KOPT-K1 (cell line): ENCODE results near the gene ROCK1.
"Not testable (repeated sequence)": the region's sequence is repeated elsewhere in the genome, so short reads cannot be mapped to it uniquely, and the experiment has no call there.

Source experiments
- H3K27ac ChIP-seq: fragments of 200-600 bp; sonication (generic); 2 replicates; pipeline ENCODE4 v1.5.1; 2016; ENCODE audit warnings: antibody characterized with exemption, mild to moderate bottlenecking, low read depth, low read length; ENCODE audit not compliant: poor library complexity, severe bottlenecking
- H3K36me3 ChIP-seq: fragments of 200-600 bp; sonication (generic); 2 replicates; pipeline ENCODE4 v1.5.1; 2017; ENCODE audit warnings: antibody characterized with exemption, mild to moderate bottlenecking, low read length, moderate library complexity; ENCODE audit not compliant: insufficient read depth
- H3K9me3 ChIP-seq: fragments of 200-600 bp; sonication (generic); 2 replicates; pipeline ENCODE4 v1.5.1; 2017; ENCODE audit warnings: antibody characterized with exemption, low read length, mild to moderate bottlenecking; ENCODE audit not compliant: insufficient read depth, poor library complexity, severe bottlenecking

The ROCK1 gene

DNA sequence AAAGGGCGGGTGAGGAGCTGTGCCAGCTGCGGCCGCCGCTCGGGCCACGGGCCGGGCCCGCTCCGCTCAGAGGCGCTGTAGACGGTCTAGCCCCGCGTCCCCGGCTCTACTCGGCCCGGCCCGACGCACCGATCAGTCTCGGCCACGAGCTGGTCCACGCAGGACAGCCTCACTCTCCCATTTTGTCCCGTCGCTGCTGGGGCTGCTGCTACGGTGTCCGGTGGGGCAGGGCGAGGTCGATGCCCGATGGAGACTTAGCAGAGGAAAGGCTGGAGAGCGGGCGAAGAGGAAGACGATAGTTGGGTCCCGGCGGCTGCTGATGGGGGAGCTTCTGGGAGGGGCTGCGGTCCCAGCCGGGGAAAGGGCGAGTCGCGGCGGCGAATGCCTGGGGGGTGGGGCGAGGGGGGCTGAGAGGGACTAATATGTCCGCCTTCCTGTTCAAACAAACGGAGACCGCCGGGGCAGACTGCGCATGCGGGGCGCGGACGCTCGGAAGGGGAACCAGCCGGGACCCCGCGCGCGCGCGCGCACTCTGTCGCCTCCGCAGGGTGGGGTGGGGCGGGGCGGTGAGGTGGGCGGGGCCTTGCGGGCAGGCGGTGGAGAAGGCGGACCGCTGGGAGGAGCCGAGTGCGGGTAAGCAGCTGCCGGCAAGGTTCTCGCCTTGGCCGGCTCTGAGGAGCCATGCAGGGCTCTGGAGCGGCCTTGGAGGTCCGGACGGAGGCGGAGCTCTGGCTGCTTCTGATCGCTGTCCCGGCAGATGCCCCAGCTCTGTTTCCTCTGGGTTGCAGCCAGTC lies at the start of gene ROCK1:
ROCK1 (minus strand) TSS at position 468 of the 794 bp plus-strand sequence. CDS start 903 bp downstream, outside the sequence.
- Histone ChIP-seq H3K36me3 (no peaks in the 10 kb centered on the region), H3K27ac (peak within 1 kb of the TSS; percentile 98), H3K9me3 (no peaks in the 10 kb centered on the region)

DNA sequence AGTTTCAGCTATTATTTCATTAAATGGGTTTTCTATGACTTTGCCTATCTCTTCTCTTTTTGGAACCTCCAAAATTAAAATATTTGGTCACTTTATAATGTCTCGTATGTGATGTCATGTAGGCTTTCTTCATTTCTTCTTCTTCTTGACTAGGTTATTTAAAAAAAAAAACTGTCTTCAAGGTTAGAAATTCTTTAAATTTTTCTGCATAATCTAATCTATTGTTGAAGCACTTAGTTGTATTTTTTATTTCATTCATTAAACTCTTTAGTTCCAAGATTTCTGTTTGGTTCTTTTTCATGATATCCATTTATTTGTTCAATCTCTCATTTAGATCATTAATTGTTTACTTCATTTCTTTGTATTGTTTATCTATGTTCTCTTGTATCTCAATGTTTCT lies 43.8 kb upstream of the ROCK1 start:
- Histone ChIP-seq H3K36me3 (no peaks in the 10 kb centered on the region), H3K27ac (no peak overlapping the region), H3K9me3 (peaks cover 27% of the 10 kb centered on the region)

DNA sequence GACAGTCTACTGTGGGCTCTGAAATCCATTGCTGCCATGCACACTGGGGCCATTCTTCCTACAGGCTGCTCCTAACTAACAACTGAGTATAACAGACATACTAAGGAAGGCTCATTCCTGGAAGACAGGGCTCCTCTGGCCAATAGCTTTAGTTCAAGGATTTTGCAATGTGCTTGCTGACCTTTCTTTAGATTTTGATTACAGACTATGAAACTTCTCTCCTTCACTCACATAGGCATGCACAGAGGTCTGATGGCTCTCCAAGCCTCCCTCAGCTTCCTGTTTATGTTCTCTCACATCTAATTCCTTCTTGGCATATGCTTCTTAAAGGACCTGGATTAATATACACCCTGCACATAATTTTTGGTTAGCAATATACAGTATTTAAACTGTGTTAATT lies 34.4 kb upstream of the ROCK1 start:
- Histone ChIP-seq H3K9me3 (no peaks in the 10 kb centered on the region), H3K27ac (no peak overlapping the region), H3K36me3 (no peaks in the 10 kb centered on the region)

DNA sequence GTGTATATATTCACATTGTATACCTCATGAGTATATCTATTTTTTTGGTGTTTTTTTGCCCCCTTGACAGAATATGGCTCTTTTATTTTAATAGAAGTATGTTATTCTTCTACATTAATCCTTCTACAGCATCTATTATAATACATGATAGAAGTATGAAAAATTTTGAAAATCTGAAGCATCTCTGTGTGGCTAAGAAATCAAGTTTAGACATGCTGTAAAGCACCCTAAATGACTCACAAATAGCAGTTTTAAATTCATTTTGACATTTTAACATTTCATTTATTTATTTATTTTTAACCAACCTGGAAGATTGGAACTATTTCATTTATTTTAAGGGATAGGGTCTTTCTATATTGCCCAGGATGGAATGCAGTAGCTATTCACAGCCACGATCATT lies 33.8 kb upstream of the ROCK1 start:
- no peaks in the 10 kb centered on the region for H3K9me3 ChIP-seq
- no peaks in the 10 kb centered on the region for H3K36me3 ChIP-seq
- H3K27ac ChIP-seq, result no peak overlapping the region

DNA sequence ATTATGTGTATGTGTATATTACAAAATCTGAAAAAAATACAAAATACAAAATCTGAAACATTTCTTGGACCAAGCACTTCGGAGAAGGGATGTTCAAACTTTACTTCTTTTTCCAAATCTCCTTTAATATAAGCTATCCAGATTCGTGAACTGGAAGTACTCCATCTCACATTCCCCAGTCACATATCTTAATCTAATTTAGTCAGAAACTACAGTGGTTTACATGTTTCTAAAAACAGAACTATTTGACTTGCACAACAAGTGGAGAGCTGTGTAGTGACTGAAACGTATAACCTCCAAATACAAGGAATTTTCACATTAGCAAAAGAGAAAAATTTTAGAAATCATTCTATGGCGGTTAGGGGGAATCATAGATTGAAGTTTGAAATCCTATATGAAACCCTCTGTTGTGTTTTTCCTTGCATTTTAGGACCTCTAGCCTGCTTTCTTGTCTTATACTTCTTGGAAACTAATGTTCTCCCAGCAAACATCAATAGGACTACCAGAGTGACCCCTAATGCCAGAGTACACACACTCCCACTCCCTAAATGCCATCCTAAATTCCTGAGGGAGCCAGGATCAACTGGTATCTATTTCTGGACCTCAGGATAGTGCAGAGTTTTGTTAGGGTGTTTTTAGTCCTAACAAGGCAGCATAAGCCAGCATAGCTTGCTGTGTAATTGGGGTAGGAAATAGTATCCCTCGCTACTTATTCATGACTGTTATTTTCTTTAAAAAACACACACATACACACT lies 30.2 kb upstream of the ROCK1 start:
- Histone ChIP-seq H3K27ac (no peak overlapping the region), H3K9me3 (peaks cover 5% of the 10 kb centered on the region), H3K36me3 (no peaks in the 10 kb centered on the region)

DNA sequence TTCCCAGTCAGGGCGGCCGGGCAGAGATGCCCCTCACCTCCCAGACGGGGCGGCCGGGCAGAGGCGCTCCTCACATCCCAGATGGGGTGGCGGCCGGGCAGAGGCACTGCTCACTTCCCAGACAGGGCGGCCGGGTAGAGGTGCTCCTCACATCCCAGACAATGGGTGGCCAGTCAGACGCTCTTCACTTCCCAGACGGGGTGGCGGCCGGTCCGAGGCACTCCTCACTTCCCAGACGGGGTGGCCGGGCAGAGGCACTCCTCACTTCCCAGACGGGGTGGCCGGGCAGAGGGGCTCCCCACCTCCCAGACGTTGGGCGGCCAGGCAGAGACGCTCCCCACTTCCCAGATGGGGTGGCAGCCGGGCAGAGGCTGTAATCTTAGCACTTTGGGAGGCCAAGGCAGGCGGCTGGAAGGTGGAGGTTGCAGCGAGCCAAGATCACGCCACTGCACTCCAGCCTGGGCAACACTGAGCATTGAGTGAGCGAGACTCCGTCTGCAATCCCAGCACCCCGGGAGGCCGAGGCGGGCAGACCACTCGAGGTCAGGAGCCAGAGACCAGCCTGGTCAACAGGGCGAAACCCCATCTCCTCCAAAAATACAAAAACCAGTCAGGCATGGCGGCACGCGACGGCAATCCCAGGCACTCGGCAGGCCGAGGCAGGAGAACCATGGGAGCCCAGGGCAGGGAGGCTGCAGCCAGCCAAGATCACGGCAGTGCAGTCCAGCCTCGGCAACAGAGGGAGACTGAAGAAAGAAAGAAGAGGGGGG lies 26.3 kb upstream of the ROCK1 start:
- H3K9me3 ChIP-seq, H3K27ac ChIP-seq, H3K36me3 ChIP-seq: not testable (repeated sequence)

DNA sequence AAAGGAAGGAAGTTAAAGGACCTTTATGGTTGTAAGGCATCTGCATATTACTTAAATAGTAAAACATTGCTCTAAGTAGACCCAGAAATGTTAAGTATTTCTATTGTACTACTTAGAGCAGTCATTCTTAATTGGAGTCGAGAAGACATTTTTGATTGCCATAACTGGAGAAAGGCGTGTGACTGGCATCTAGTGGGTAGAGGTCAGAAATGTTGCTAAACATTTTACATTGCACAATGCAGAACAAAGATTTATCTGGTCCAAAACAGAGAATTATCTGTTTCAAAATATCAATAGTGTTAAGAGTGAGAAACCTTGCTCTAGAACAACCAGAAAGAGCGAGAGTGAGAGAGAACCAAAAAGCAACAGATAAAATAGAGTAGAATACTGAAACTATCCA lies 23.3 kb upstream of the ROCK1 start:
- no peak overlapping the region for H3K27ac ChIP-seq
- peaks cover 5% of the 10 kb centered on the region for H3K9me3 ChIP-seq

DNA sequence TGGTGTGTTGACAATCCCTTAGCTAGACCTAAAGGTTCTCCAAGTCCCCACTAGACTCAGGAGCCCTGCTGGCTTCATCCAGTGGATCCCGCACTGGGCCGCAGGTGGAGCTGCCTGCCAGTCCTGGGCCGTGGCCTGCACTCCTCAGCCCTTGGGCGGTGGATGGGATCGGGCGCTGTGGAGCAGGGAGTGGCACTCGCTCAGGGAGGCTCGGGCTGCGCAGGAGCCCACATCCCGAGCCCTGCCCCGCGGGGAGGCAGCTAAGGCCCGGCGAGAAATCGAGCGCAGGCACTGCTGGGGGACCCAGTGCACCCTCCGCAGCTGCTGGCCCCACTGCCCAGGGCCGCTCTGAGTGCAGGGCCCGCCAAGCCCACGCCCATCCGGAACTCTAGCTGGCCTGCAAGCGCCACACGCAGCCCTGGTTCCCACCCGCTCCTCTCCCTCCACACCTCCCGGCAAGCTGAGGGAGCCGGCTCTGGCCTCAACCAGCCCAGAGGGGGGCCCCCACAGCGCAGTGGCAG lies 20.8 kb upstream of the ROCK1 start:
- Histone ChIP-seq H3K27ac (no peak overlapping the region), H3K36me3 (no peaks in the 10 kb centered on the region), H3K9me3 (no peaks in the 10 kb centered on the region)

More for the DNA sequence above, 23.3 kb upstream of the ROCK1 start:
- H3K36me3 ChIP-seq, result no peaks in the 10 kb centered on the region

DNA sequence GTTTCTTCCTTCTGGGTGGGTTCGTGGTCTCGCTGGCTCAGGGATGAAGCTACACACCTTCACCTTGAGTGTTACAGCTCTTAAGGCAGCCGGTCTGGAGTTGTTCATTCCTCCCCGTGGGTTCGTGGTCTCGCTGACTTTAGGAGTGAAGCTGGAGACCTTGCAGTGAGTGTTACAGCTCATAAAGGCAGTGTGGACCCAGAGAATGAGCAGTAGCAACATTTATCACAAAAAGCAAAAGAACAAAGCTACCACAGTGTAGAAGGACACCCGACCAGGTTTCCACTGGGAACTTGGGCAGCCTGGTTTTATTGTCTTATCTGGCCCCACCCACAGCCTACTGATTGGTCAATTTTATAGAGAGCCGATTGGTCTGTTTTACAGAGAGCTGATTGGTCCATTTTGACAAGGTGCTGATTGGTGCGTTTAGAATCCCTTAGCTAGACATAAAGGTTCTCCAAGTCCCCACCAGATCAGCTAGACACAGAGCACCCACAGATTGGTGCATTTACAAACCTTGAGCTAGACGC lies 20.1 kb upstream of the ROCK1 start:
- no peak overlapping the region for H3K27ac ChIP-seq
- H3K36me3 ChIP-seq, result no peaks in the 10 kb centered on the region
- no peaks in the 10 kb centered on the region for H3K9me3 ChIP-seq

DNA sequence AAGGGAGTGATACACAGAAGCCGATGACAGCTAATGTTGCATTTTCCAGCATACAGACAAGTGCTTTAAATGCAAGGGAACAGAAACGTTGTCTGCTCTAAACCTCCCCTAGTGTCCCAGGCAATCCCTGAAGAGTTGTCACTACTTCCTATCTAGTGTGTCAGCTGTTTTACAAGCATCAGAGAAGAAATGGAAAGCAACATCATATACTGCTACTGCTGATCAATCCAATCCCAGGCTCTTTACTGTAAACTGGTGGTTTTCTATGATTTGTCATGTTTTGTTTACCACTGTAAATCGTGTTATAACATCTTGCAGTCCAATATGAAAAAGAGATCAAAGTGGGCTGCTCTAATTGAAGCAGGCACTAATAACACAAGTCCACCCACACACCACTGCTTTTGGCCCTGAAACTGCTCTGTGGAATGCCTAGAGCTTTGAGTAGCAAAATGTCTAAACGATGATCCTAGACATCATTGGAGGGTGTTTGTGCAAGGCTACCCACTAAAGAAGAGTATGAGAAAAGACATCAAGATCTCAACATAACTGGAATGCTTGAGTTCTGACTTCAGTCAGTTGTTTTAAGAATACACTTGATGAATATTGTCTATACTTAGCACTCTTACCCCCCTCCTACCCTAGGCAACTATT lies 18.1 kb upstream of the ROCK1 start:
- no peaks in the 10 kb centered on the region for H3K9me3 ChIP-seq
- H3K27ac ChIP-seq, result no peak overlapping the region

DNA sequence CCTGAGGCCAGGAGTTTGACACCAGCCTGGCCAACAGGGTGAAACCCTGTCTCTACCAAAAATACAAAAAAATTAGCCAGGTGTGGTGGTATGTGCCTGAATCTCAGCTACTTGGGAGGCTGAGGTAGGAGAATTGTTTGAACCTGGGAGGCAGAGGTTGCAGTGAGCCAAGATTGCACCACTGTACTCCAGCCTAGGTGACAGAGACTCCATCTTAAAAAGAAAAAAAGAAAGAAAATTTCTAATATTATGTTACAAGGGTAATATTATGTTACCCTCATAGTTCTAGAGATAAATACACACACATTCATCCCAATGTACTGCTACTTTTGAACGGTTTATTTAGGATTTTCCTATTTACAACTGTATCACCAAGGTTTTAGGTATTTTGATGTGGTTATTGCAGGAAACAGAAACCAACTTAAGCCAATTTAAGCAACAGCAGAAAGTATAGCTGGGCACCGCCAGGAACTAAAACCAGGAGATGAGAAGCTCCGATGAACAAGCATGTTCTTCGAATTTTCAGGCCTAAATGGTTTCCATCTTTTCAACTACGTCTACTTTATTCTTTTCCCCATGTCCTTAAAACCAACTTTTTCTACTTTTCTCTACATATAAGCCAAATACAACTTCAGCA lies 11.8 kb upstream of the ROCK1 start:
- Histone ChIP-seq H3K27ac (peak overlapping the region; percentile 28), H3K9me3 (no peaks in the 10 kb centered on the region), H3K36me3 (no peaks in the 10 kb centered on the region)

More for the DNA sequence above, 18.1 kb upstream of the ROCK1 start:
- H3K36me3 ChIP-seq, result no peaks in the 10 kb centered on the region

DNA sequence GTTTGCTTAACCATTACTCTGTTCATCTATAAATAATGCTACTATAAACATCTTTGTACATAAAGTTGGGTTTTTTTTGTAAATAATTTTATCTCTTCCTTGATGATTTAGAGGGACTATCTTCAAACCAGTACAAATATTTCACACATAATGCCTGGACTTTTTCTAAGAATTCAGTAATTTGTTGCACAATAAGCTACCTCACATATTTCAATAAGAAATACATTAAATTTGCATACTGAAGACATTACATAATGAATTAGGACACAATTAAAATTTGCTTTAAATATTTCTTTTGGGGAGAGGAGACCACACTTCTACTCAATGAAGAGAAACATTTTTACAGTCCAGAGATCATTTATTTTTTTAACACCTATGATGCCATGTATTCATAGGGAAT lies 7.2 kb upstream of the ROCK1 start:
- no peaks in the 10 kb centered on the region for H3K36me3 ChIP-seq
- H3K9me3 ChIP-seq, result no peaks in the 10 kb centered on the region
- no peak overlapping the region for H3K27ac ChIP-seq

DNA sequence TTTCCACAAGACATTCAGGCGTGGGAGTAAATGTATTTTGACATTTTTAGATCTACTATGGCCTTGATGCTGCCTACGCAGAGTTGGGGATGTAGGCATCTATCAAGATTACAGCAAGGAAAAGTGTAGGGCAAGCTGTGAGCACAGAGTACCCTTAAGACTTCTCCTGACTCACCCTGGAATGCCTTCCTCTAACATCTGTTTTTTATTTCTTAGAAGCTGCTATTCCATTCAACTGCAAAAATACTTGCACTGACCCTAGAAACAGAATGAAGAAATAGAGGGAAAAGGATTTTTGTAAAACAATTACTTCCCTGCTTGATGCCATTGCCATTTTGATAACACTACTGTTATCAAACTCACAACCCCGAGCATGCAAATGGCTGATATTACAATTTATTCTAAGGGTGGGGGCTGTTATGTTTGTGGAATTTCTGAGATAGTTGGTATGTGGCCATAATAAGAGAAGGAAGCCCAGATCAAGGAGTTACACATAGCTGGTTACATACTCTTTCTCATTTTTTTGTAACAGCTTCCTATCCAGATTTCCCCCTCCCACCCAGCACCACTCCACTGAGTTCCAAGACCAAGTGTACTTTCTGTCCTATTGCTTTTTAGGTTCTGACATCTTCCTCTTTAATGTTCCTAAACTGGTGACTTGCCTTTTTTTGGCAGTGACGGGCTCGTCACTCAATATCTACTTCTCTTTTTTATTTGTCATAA lies 6.0 kb upstream of the ROCK1 start:
- Histone ChIP-seq H3K36me3 (no peaks in the 10 kb centered on the region), H3K9me3 (no peaks in the 10 kb centered on the region), H3K27ac (no peak overlapping the region)
